PC-9 (cell line): ENCODE data around the gene RAB10. TPM values are rescaled to one million over a fixed set of nuclear protein-coding genes. Genes with fewer than 3 reads are reported as not detected.
A peak's percentile ranks its signal among the peaks of the same experiment; 100 is the strongest.

Experiments
- BruUV-seq: library from RNA; stranded (reverse); fragments of 400-500 nt; replicated peaks from 2 replicates; lab custom pipeline; 2021; lab: Mats Ljungman, UMichigan
- CTCF ChIA-PET: fragments of 300-600 bp; sonication (Branson Sonifier 250); formaldehyde crosslinking; loops from one replicate; lab custom pipeline; 2022; ENCODE audit warnings: antibody characterized with exemption; lab: Charles Lee
- POLR2A ChIA-PET: fragments of 300-600 bp; sonication (Branson Sonifier 250); formaldehyde crosslinking; loops from one replicate; lab custom pipeline; 2022; ENCODE audit warnings: antibody characterized with exemption; ENCODE audit not compliant: unreplicated experiment; lab: Charles Lee
- DNase-seq, 2 experiments: peaks; one replicate each; pipeline versions ENCODE4 v3.0.0 to v3.0.0-alpha.2; 2015 to 2022; ENCODE audit warnings: mixed read lengths in 1 of 2
- H2AFZ ChIP-seq: fragments of 200-600 bp; sonication (generic); 2 replicates; pipeline ENCODE4 v1.8.1; 2017; ENCODE audit warnings: antibody characterized with exemption
- H3F3A ChIP-seq: fragments of 200-600 bp; sonication (generic); 2 replicates; pipeline ENCODE4 v1.8.1; 2017; ENCODE audit warnings: antibody characterized with exemption, mild to moderate bottlenecking, low read depth; ENCODE audit not compliant: insufficient read depth
- H3K27ac ChIP-seq: fragments of 200-600 bp; sonication (generic); 2 replicates; pipeline ENCODE4 v1.6.1; 2016; ENCODE audit warnings: mixed run types
- H3K27me3 ChIP-seq: fragments of 200-600 bp; sonication (generic); 2 replicates; pipeline ENCODE4 v1.6.1; 2016; ENCODE audit warnings: low read depth, mixed run types; ENCODE audit not compliant: insufficient read depth
- H3K36me3 ChIP-seq: fragments of 200-600 bp; sonication (generic); 2 replicates; pipeline ENCODE4 v1.6.1; 2016; ENCODE audit warnings: low read depth, mixed run types
- H3K4me1 ChIP-seq: fragments of 200-600 bp; sonication (generic); replicated peaks from 2 replicates; pipeline ENCODE4 v1.6.1; 2016; ENCODE audit warnings: mixed run types; ENCODE audit not compliant: insufficient read depth
- H3K4me2 ChIP-seq: fragments of 200-600 bp; sonication (generic); 2 replicates; pipeline ENCODE4 v1.6.1; 2017; ENCODE audit warnings: mixed run types
- H3K4me3 ChIP-seq: fragments of 200-600 bp; sonication (generic); 2 replicates; pipeline ENCODE4 v1.6.1; 2016; ENCODE audit warnings: mixed run types
- H3K79me2 ChIP-seq: fragments of 200-600 bp; sonication (generic); 2 replicates; pipeline ENCODE4 v1.6.1; 2017; ENCODE audit warnings: low read depth, mixed run types
- H3K9me2 ChIP-seq: fragments of 200-600 bp; sonication (generic); 2 replicates; pipeline ENCODE4 v1.8.1; 2017; ENCODE audit warnings: mild to moderate bottlenecking; ENCODE audit not compliant: insufficient read depth
- H3K9me3 ChIP-seq: fragments of 200-600 bp; sonication (generic); 2 replicates; pipeline ENCODE4 v1.8.1; 2016; ENCODE audit warnings: low read depth; ENCODE audit not compliant: insufficient read depth
- H4K20me1 ChIP-seq: fragments of 200-600 bp; sonication (generic); 2 replicates; pipeline ENCODE4 v1.8.1; 2017; ENCODE audit not compliant: insufficient read depth
- CTCF ChIP-seq: fragments of 200-600 bp; sonication (generic); conservative IDR thresholded peaks from 2 replicates; pipeline ENCODE4 v1.6.1; 2017; ENCODE audit warnings: mixed run types, antibody characterized with exemption, mild to moderate bottlenecking, moderate library complexity
- EZH2 ChIP-seq: fragments of 200-600 bp; sonication (generic); IDR thresholded peaks from 2 replicates; pipeline ENCODE4 v1.8.0; 2017; ENCODE audit warnings: antibody characterized with exemption, low read depth
- intact Hi-C: fragments of 100-400 bp; cut with micrococcal nuclease; formaldehyde crosslinking; loops from one replicate; pipeline ENCODE4 v1.10.0; 2022; ENCODE audit not compliant: unreplicated experiment
- total RNA-seq: library from RNA; stranded (reverse); gene quantifications from 2 replicates; pipeline ENCODE4 v1.2.3, GENCODE V29; 2021

The RAB10 gene
- total RNA-seq, 1 experiment from 2014 or later = 171 TPM

- ChIA-PET CTCF (interaction anchor here (0.6 kb wide), 1 partner anchor 12 kb away, joined by 8 read pairs; no protein-coding TSS in a partner anchor), POLR2A (interaction anchor here (0.6 to 0.7 kb wide), 6 partner anchors 48 to 1391 kb away, joined by 3 to 11 read pairs (median 4); no protein-coding TSS in a partner anchor)
- H3K79me2 ChIP-seq = peaks cover 100% of the 10 kb centered on the region
- no peak overlapping the region for H2AFZ ChIP-seq
- no peak overlapping the region for H3K4me3 ChIP-seq
- H3F3A ChIP-seq = peaks cover 21% of the 10 kb centered on the region
- H3K27ac ChIP-seq = no peak overlapping the region
- no TSS peak for BruUV-seq
- TF ChIP-seq EZH2 (no peak), CTCF (no peak)
- peaks cover 36% of the 10 kb centered on the region for H3K4me1 ChIP-seq
- peaks cover 100% of the 10 kb centered on the region for H4K20me1 ChIP-seq
- H3K36me3 ChIP-seq = peaks cover 30% of the 10 kb centered on the region
- intact Hi-C loops = no loop called here
- no peaks in the 10 kb centered on the region for H3K9me3 ChIP-seq
- H3K4me2 ChIP-seq = no peak overlapping the region
- H3K27me3 ChIP-seq = no peaks in the 10 kb centered on the region
- DNase-seq = no peak
- H3K9me2 ChIP-seq = no peaks in the 10 kb centered on the region
Observed at GRCh38 chr2:26039603-26040323, 5.9 kb downstream of the RAB10 start.

GRCh38 chr2:26043109-26043508, 9.2 kb downstream of the RAB10 start:
- peaks cover 18% of the 10 kb centered on the region; the same call in 1 of the 2 replicates for H3K4me1 ChIP-seq
- H4K20me1 ChIP-seq = peaks cover 98% of the 10 kb centered on the region
- peaks cover 20% of the 10 kb centered on the region for H3F3A ChIP-seq
- BruUV-seq = no TSS peak
- H3K27ac ChIP-seq = peak overlapping the region; percentile 2; the same call in 1 of the 2 replicates
- peaks cover 15% of the 10 kb centered on the region for H3K36me3 ChIP-seq
- ChIA-PET CTCF (no interaction called here), POLR2A (no interaction called here)
- no peaks in the 10 kb centered on the region for H3K27me3 ChIP-seq
- H2AFZ ChIP-seq = no peak overlapping the region
- peaks cover 99% of the 10 kb centered on the region for H3K79me2 ChIP-seq
- H3K9me2 ChIP-seq = no peaks in the 10 kb centered on the region
- no peak overlapping the region for H3K4me3 ChIP-seq
- TF ChIP-seq EZH2 = no peak
- no peak for TF ChIP-seq CTCF
- DNase-seq = no peak
- peak overlapping the region; percentile 32; the same call in 1 of the 2 replicates for H3K4me2 ChIP-seq
- intact Hi-C loops = no loop called here
- no peaks in the 10 kb centered on the region for H3K9me3 ChIP-seq

DNA sequence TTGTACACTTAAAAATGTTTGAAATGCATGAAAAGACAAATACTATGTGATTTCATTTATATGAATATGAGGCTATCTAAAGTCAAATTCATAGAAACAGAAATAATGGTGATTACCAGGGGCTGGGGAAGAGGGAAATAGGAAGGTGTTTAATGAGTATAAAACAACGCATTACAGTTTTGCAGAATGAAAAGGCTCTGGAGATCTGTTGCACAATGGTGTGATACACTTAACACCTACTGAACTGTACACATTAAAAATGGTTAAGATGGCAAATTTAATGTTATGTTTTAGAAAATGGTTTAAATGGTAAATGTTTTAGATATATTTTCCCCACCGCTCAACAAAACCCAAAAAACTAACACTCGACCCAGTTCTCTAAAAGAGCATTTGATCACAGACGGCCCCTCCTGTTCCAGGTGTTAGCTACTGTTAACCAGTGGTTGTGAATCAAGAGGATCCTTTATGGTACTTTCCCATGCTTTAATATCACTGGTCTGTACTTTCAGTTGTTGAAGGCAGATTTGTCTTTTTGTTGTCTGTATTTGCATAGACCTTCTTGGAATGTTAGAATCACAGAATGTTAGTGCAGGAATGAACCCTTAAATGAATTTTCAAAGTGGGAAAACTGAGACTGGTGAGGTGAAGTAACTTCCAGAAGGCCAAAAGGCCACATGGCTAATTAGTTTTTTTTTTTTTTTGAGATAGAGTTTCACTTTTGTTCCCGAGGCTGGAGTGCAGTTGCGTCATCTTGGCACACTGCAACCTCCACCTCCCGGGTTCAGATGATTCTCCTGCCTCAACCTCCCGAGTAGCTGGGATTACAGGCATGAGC, 10.2 kb downstream of the RAB10 start:
- CTCF ChIA-PET = no interaction called here
- intact Hi-C loops = no loop called here
- peaks cover 26% of the 10 kb centered on the region for H3F3A ChIP-seq
- POLR2A ChIA-PET = no interaction called here
- H3K9me3 ChIP-seq = no peaks in the 10 kb centered on the region
- no peak overlapping the region for H3K4me3 ChIP-seq
- peak overlapping the region; percentile 2; the same call in 1 of the 2 replicates for H3K27ac ChIP-seq
- H3K27me3 ChIP-seq = no peaks in the 10 kb centered on the region
- H3K9me2 ChIP-seq = no peaks in the 10 kb centered on the region
- H3K4me1 ChIP-seq = peaks cover 15% of the 10 kb centered on the region; the same call in 1 of the 2 replicates
- BruUV-seq = no TSS peak
- no peak overlapping the region for H2AFZ ChIP-seq
- DNase-seq = no peak
- H4K20me1 ChIP-seq = peaks cover 98% of the 10 kb centered on the region
- H3K36me3 ChIP-seq = peaks cover 11% of the 10 kb centered on the region; the same call in 1 of the 2 replicates
- peaks cover 99% of the 10 kb centered on the region for H3K79me2 ChIP-seq
- TF ChIP-seq CTCF = no peak
- no peak for TF ChIP-seq EZH2
- peak overlapping the region; percentile 32 for H3K4me2 ChIP-seq
